AG09319 (cell line): ENCODE data around the gene DPP4.

Experiments
- DNase-seq: peaks from one replicate; pipeline ENCODE4 v3.0.0-alpha.2; 2010; ENCODE audit warnings: low read depth; ENCODE audit errors: extremely low read depth
- TF ChIP-seq, protein P1 (sequence below): IDR thresholded peaks from 2 replicates; pipeline ENCODE4 v1.5.1; 2011; ENCODE audit warnings: low read depth, mild to moderate bottlenecking, inconsistent platforms, low read length, moderate library complexity

Gene DPP4

GRCh38 chr2:162028511-162028910 lies 45.5 kb downstream of the DPP4 start:
- TF ChIP-seq, protein P1, sequence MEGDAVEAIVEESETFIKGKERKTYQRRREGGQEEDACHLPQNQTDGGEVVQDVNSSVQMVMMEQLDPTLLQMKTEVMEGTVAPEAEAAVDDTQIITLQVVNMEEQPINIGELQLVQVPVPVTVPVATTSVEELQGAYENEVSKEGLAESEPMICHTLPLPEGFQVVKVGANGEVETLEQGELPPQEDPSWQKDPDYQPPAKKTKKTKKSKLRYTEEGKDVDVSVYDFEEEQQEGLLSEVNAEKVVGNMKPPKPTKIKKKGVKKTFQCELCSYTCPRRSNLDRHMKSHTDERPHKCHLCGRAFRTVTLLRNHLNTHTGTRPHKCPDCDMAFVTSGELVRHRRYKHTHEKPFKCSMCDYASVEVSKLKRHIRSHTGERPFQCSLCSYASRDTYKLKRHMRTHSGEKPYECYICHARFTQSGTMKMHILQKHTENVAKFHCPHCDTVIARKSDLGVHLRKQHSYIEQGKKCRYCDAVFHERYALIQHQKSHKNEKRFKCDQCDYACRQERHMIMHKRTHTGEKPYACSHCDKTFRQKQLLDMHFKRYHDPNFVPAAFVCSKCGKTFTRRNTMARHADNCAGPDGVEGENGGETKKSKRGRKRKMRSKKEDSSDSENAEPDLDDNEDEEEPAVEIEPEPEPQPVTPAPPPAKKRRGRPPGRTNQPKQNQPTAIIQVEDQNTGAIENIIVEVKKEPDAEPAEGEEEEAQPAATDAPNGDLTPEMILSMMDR = no peak
- DNase-seq = no peak

GRCh38 chr2:162025121-162025911 lies 48.7 kb downstream of the DPP4 start:
- TF ChIP-seq, protein P1 = no peak
- DNase-seq = peak; percentile 73

DNA sequence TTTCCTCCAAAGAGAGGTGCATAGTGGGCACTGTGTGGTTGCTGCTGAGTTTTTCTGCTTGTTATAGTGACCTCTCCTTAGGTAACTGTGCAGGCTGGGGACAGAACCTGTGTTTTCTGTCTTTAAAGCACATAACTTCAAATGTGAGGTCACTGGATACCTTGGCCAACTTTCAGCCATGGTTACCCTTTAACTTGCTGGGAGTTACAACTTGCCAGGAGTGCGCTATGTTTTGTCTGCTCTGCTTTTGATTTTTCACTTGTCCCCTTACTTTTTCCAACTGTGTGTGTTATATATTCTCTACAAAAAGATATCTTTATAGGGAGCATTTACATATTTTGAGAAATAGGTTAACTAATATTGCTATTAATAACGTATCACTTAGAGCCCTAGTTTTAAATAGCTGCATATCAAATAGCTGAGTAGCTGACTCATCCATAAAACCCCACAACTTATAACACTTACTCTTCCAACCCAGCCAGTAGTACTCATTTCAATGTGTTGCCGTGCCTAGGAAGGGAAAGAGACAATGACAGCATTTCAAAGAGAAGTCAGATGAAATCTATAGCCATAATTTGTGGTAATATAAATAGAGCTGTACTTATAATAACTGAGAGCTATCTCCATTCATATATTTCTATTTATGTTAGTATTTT lies 51.6 kb downstream of the DPP4 start:
- no peak for DNase-seq
- TF ChIP-seq, protein P1 = no peak

DNA sequence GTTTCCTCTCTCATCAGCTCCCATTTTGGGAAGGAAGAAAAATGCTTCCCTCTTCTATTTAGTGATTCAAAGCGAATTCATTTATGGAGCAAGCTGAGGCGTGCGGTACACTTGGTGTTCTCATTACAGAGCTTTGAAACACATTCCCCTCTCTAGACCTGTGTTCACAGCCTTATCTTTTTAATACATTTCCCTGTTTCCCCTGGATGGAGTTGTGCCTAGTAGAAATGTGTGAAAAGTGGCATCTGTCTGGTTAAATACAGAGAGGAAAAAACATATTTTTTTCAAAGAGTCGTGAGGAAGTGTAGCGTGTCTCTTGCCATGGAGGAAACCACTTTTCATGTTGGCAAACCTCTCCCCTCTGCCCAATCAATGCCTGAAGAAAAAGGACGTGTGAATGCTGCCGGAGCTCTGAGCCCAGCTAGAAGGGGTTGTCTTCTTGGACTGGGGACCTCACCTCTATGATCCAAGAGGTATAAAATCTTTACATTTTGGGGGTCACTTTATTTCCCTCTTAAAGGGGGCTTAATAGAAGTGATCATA lies 52.4 kb downstream of the DPP4 start:
- TF ChIP-seq, protein P1 = no peak
- no peak for DNase-seq

DNA sequence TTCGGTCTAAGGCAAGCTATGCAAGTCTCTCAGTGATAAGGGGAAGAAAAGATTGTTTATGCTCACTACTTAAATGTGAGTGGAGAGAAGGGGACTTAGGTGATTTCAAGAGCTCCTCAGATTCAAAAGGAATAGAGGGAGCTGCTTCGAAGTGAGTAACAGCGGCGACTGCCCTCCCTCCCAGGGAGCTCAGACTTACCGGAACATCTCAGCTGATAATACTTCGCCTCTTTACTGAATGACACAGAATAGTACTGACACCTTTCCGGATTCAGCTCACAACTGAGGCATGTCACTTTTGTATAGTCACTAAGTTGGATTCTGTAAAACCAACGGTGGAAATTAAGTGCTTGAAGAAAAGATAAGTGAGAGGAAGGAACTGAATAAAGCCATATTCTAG lies 55.5 kb downstream of the DPP4 start:
- no peak for DNase-seq
- TF ChIP-seq, protein P1 = no peak

DNA sequence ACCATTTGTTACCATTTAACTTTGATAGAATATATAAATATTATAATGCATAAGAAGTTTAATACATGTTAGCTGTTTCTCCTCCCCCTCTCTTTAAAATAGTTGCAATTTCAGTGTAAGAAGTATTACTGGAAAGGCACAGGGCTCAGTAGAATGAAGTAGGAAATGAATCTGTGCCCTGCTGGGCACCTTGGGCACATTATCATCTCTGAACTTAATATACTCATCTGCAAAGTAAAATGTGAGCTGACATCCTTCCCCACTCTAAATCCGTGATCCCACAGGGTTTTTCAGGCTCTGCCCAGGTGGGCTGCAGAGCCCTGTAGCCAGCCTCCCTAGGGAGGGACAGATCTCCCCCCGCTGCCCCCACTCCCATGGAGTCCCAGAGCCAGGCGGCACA lies 56.8 kb downstream of the DPP4 start:
- TF ChIP-seq, protein P1 = no peak
- no peak for DNase-seq

- no peak for DNase-seq
- TF ChIP-seq, protein P1 = no peak
These were observed 57.9 kb downstream of the DPP4 start for GRCh38 chr2:162016080-162016479.
